Left colon (tissue), 2 donors: ENCODE measurements around the gene TMEM87B. TPM values are rescaled to one million over a fixed set of nuclear protein-coding genes. Genes with fewer than 3 reads are reported as not detected.

Experiments
- ATAC-seq: fragments of 200-7000 bp; cut with Tn5 transposase; one replicate; pipeline ENCODE4 v1.9.1; 2020; ENCODE audit warnings: mild to moderate bottlenecking, moderate library complexity
- DNase-seq, 2 donors: peaks; one replicate each; pipeline ENCODE4 v3.0.0-alpha.2; 2020
- intact Hi-C, 2 donors: fragments of 100-400 bp; cut with DNase I in 1 of 2; cut with micrococcal nuclease in 1 of 2; formaldehyde crosslinking; loops; one replicate each; pipeline versions ENCODE4 v1.11.2 to v1.14.0; 2022; cut with DNase I, micrococcal nuclease
- total RNA-seq, 2 donors: library from RNA; stranded (reverse); fragmentation: NEBNext Ultra II Directional; extraction: Animal tissue kit (Norgen Biotek cat#: 25700); gene quantifications; one replicate each; pipeline ENCODE4 v1.2.1, GENCODE V29; 2021
- donor health status: DM: no; HTN: no; CAD: no.
- donor health status: DM: yes; HTN: yes; CAD: no.

Gene TMEM87B
- total RNA-seq, 2 donors from 2014 or later: 72.6 to 81.3 TPM

GRCh38 chr2:112140899-112141625, 86.0 kb downstream of the TMEM87B start:
- intact Hi-C loops: no loop called here
- DNase-seq (no peak), ATAC-seq (no peak)

GRCh38 chr2:112141626-112142007, 86.5 kb downstream of the TMEM87B start:
- no peak for DNase-seq

GRCh38 chr2:112142525-112143078, 87.5 kb downstream of the TMEM87B start:
- intact Hi-C loops: no loop called here
- no peak for DNase-seq
- no peak for ATAC-seq

More at GRCh38 chr2:112141626-112142007, 86.5 kb downstream of the TMEM87B start:
- intact Hi-C loops: no loop called here
- no peak for ATAC-seq

- intact Hi-C loops: no loop called here
- DNase-seq (no peak), ATAC-seq (no peak)
Observed at GRCh38 chr2:112143150-112143549, 88.1 kb downstream of the TMEM87B start.

- ATAC-seq (no peak), DNase-seq (no peak)
- intact Hi-C loops: no loop called here
Observed at GRCh38 chr2:112144966-112145365, 89.9 kb downstream of the TMEM87B start.

- intact Hi-C loops: no loop called here
- ATAC-seq (no peak), DNase-seq (no peak)
Observed at GRCh38 chr2:112147382-112148168, 92.5 kb downstream of the TMEM87B start.

DNA sequence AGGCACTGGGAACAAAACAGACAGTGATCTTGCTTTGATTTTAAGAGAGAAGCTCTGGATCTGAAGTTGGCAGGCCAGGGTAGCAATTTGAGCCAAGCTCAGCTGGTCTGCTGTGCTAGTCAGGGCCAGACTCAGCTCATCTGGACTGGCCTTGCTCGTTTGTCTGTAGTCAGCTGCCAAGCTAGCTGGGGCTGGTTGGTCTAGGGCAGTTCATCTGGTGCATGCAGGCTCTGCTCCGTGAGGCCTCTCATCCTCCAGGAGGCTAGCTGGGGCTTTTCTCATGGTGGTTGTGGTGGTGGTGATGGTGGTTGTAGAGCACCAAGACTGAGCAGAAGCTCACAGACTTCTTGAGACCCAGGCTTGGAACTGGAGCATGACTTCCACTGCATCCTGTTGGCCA, 93.4 kb downstream of the TMEM87B start:
- intact Hi-C loops: no loop called here
- ATAC-seq: no peak
- DNase-seq: no peak

DNA sequence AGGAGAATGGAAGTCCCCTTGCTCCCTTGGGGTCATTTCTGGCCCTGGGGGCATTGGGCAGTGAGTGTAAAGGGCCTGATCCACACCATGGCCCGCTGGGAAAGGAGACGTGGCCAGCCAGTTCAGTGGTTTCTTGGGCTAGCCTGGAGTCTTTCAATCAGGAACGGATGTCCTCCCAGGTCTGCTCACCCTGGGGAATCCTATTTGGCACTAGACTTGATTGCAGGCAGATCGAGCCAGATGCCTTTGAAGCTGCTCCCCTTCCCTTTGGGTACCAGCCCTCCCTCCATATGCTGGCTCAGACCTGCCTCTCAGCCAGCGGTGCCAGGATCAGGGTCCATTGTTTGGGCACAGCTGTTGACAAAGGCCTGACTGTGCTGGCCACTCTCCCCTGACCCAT, 94.1 kb downstream of the TMEM87B start:
- no peak for ATAC-seq
- intact Hi-C loops: no loop called here
- DNase-seq: peak in 1 of 2 donors; percentile 18

GRCh38 chr2:112149866-112150435, 94.9 kb downstream of the TMEM87B start:
- intact Hi-C loops: no loop called here
- DNase-seq (peak in 1 of 2 donors; percentile 5), ATAC-seq (no peak)

GRCh38 chr2:112150447-112150846, 95.4 kb downstream of the TMEM87B start:
- DNase-seq: no peak
- intact Hi-C loops: no loop called here
- no peak for ATAC-seq

GRCh38 chr2:112150851-112151250, 95.8 kb downstream of the TMEM87B start:
- intact Hi-C loops: no loop called here
- DNase-seq (no peak), ATAC-seq (no peak)

DNA sequence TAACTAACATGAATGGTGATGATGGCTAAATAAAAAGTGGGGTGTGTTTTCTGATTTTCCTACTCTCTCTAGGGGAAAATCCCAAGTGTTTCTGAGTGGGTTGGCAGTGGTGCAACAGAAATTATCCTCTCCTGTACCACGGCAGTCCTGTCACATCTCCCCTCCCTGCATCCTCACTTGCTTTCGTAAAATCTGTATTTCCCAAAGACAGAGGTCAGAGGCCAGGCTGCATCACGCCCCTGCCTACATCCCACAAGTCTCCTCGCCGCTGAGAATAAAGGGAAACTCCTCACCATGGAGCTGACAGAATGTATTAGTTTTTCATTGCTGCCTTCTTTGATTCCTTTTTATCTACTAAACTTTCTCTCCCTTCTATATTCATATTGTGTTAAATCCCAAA, 96.2 kb downstream of the TMEM87B start:
- ATAC-seq (no peak), DNase-seq (no peak)
- intact Hi-C loops: no loop called here

DNA sequence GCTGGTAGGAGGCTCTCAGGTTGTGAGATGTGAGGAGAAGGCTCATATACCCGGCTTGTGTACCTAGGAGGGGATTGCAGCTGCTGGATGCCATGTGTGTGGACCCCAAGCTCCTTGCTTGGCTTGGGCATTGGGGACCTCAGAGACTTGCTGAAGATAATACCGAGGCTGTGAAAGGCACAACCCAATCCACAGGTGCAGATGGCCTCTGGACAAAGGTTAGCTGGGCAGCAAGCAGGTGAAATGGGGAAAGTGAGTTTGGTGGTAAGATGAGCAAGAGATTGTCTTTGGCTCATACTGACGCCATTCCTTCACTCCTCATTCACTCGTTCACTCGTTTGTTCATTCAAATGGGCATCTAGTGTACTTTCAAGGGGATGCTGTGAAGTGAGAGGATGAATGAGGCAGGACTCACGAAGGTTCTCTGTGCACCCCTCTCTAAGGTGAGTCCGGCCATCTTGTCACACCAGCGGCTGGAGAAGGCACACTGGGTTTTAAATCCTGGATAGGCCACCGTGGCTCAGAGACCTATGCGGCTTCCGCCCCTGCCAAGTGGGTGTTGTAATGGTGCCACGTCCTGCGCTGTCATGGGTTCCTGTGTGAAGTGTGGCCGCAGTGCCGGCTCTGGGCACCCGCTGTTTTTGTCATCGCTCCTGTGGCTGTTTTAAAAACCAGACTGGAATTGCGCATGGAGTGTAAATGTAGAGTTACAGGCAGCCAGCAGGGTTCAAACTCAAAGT, 96.8 kb downstream of the TMEM87B start:
- intact Hi-C loops: no loop called here
- DNase-seq (peak in 1 of 2 donors; percentile 2), ATAC-seq (no peak)

- DNase-seq (no peak), ATAC-seq (no peak)
- intact Hi-C loops: no loop called here
Observed at GRCh38 chr2:112152476-112153178, 97.6 kb downstream of the TMEM87B start.

DNA sequence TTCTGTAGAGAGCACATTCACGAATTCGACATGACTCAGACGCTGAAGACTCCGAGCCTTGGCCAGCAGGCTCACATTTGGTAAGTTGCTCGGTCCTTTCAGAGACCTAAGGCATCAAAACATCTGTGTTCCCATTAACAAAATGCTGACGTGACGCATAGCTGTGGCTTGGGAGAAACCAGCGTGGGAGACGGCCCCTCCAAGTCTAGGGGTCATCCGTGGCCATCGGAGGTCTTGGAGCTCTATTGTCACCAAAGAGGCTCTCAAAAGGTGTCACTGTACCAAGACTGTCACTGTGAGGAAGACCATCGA, 98.1 kb downstream of the TMEM87B start:
- ATAC-seq (no peak), DNase-seq (no peak)
- intact Hi-C loops: no loop called here

DNA sequence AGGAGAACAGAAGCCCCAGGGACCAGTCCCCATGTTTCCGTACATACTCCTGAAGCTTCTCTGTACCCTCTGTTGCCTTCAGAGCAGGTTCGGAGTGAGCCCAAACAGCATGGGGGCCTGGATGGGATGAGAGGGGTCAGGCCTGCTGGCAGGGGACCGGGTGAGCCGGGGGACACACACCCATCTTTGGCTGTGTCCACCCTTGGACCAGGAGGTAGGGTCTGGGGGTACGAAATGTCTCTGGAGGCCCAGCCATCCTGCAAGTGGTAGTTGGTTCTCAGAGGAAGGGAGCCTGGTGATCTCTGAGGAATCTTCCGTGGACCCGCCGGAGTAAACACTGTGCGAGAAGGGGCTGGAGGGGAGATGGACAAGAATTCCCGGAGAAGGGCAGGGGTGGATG, 98.4 kb downstream of the TMEM87B start:
- intact Hi-C loops: no loop called here
- ATAC-seq (no peak), DNase-seq (no peak)

GRCh38 chr2:112154246-112155117, 99.4 kb downstream of the TMEM87B start:
- no peak for DNase-seq
- intact Hi-C loops: no loop called here
- ATAC-seq: no peak
